Measurements from ENCODE around the gene OR2G6.

DNA sequence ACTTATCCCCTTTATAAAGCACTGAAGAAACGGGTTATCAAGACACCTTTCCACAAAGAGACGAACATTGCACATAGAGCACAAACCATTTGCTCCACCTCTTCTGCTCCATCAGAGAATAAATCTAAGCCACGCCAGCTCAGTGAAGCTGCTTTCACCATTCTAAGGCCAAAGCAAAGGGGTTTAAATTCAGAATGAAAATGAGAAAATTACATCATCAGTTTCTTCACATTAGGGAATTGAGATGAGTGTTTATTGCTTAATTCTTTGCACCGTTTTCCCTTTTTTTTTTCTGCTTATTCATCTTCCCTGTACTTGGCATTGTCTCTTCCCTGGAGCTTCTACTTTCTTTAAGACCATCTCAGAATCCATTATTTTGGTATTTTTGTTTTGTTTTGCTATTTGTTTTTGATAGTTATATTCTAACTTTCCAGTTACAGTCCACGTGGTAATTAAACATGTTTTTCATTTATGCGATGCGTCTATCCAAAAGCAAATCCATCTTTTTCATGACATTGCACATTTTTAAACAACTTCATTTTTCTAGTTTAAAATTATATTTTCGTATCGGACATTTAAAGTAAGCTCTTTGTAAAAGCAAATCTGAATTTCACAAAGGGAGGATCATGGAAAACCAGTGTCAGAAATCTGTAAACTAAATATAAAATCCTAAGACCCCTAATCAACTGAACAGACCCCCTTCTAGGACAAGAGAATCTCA lies 68.5 kb downstream of the OR2G6 start:
- TF ChIP-seq GABPA (IDR thresholded peaks at IDR 0.05; ENCODE audit: low read depth) (no peak), POLR2AphosphoS5 (IDR thresholded peaks at IDR 0.05; ENCODE audit: low read depth, low read length) (no peak), MAX (IDR thresholded peaks at IDR 0.05; ENCODE audit: low read depth) (no peak), SIN3A (IDR thresholded peaks at IDR 0.05; ENCODE audit: borderline replicate concordance, low read depth, low read length) (no peak), CTCF (IDR thresholded peaks at IDR 0.05) (no peak), MEF2A (IDR thresholded peaks at IDR 0.05; ENCODE audit: borderline replicate concordance, low read depth) (no peak), MXI1 (IDR thresholded peaks at IDR 0.05; ENCODE audit: low read depth, low read length) (no peak), USF1 (IDR thresholded peaks at IDR 0.05; ENCODE audit: borderline replicate concordance, low read depth) (no peak), REST (IDR thresholded peaks at IDR 0.05; ENCODE audit: low read depth, low read length) (no peak), RAD21 (IDR thresholded peaks at IDR 0.05; ENCODE audit: low read length) (no peak), RFX5 (IDR thresholded peaks at IDR 0.05; ENCODE audit: low read length) (no peak)
